SK-N-SH treated with all-trans-retinoic acid at 6 μM for 48 hours (cell line): Measurements from ENCODE around the gene KDM2B.

Source experiments
- ATAC-seq: fragments of 200-7000 bp; cut with Tn5 transposase; 3 replicates; pipeline ENCODE4 v1.9.1; 2020; ENCODE audit warnings: mild to moderate bottlenecking, moderate library complexity
- ARNTL ChIP-seq: fragments of 450-650 bp; formaldehyde crosslinking; IDR thresholded peaks from 2 replicates; pipeline ENCODE4 v1.5.0; 2020; ENCODE audit warnings: low read depth, mild to moderate bottlenecking, moderate library complexity, borderline replicate concordance
- BACH2 ChIP-seq: fragments of 250-450 bp; sonication (Bioruptor Pico); IDR thresholded peaks from 2 replicates; pipeline ENCODE4 v1.9.0; 2021; ENCODE audit warnings: mild to moderate bottlenecking, borderline replicate concordance
- CREB5 ChIP-seq: fragments of 250-450 bp; sonication (Bioruptor Pico); IDR thresholded peaks from 2 replicates; pipeline ENCODE4 v1.5.1; 2020; ENCODE audit warnings: low read depth, mild to moderate bottlenecking, moderate library complexity
- CSDC2 ChIP-seq: fragments of 250-450 bp; sonication (Bioruptor Pico); IDR thresholded peaks from 2 replicates; pipeline ENCODE4 v1.5.0; 2020; ENCODE audit warnings: mild to moderate bottlenecking, moderate library complexity
- CSRNP3 ChIP-seq: fragments of 250-450 bp; sonication (Bioruptor Pico); IDR thresholded peaks from 2 replicates; pipeline ENCODE4 v1.5.1; 2021; ENCODE audit warnings: mild to moderate bottlenecking, moderate library complexity
- GLIS3 ChIP-seq: fragments of 250-450 bp; sonication (Bioruptor Pico); IDR thresholded peaks from 2 replicates; pipeline ENCODE4 v1.5.0; 2020; ENCODE audit warnings: mild to moderate bottlenecking, moderate library complexity
- ISL1 ChIP-seq: fragments of 250-450 bp; sonication (Bioruptor Pico); IDR thresholded peaks from 2 replicates; pipeline ENCODE4 v2.1.2; 2022; ENCODE audit warnings: mild to moderate bottlenecking, moderate library complexity
- OSR1 ChIP-seq: fragments of 250-450 bp; sonication (Bioruptor Pico); IDR thresholded peaks from 2 replicates; pipeline ENCODE4 v1.8.0; 2022; ENCODE audit warnings: moderate library complexity, mild to moderate bottlenecking, inconsistent platforms
- PATZ1 ChIP-seq: fragments of 250-450 bp; sonication (Bioruptor Pico); IDR thresholded peaks from 2 replicates; pipeline ENCODE4 v1.8.0; 2020; ENCODE audit warnings: mild to moderate bottlenecking, moderate library complexity, borderline replicate concordance
- POU6F1 ChIP-seq: fragments of 250-450 bp; sonication (Bioruptor Pico); IDR thresholded peaks from 2 replicates; pipeline ENCODE4 v1.8.0; 2021; ENCODE audit warnings: low read depth, mild to moderate bottlenecking, moderate library complexity, borderline replicate concordance
- RARB ChIP-seq: fragments of 250-450 bp; sonication (Bioruptor Pico); IDR thresholded peaks from 2 replicates; pipeline ENCODE4 v1.8.0; 2021; ENCODE audit warnings: mild to moderate bottlenecking, moderate library complexity
- SNAI2 ChIP-seq: fragments of 250-450 bp; sonication (Bioruptor Pico); IDR thresholded peaks from 2 replicates; pipeline ENCODE4 v1.5.0; 2020; ENCODE audit warnings: mild to moderate bottlenecking, moderate library complexity
- TCF4 ChIP-seq: fragments of 250-450 bp; sonication (Bioruptor Pico); IDR thresholded peaks from 2 replicates; pipeline ENCODE4 v1.8.0; 2021; ENCODE audit warnings: mild to moderate bottlenecking, moderate library complexity, borderline replicate concordance
- TOX ChIP-seq: fragments of 250-450 bp; sonication (Bioruptor Pico); IDR thresholded peaks from 2 replicates; pipeline ENCODE4 v1.8.0; 2021; ENCODE audit warnings: mild to moderate bottlenecking, moderate library complexity, borderline replicate concordance
- TSHZ2 ChIP-seq: fragments of 250-450 bp; sonication (Bioruptor Pico); IDR thresholded peaks from 2 replicates; pipeline ENCODE4 v1.5.0; 2020; ENCODE audit warnings: mild to moderate bottlenecking, moderate library complexity
- ZC3H10 ChIP-seq: fragments of 250-450 bp; sonication (Bioruptor Pico); IDR thresholded peaks from 2 replicates; pipeline ENCODE4 v1.5.1; 2021; ENCODE audit warnings: mild to moderate bottlenecking, moderate library complexity
- ZFP30 ChIP-seq: fragments of 450-650 bp; formaldehyde crosslinking; IDR thresholded peaks from 2 replicates; pipeline ENCODE4 v1.5.0; 2022; ENCODE audit warnings: mild to moderate bottlenecking, moderate library complexity
- ZNF565 ChIP-seq: fragments of 450-650 bp; formaldehyde crosslinking; conservative IDR thresholded peaks from 2 replicates; pipeline ENCODE4 v1.5.0; 2020; ENCODE audit warnings: low read depth, mild to moderate bottlenecking, moderate library complexity
- ZNF70 ChIP-seq: fragments of 450-650 bp; formaldehyde crosslinking; IDR thresholded peaks from 2 replicates; pipeline ENCODE4 v1.5.0; 2020; ENCODE audit warnings: mild to moderate bottlenecking, moderate library complexity
- ZNF8 ChIP-seq: fragments of 450-650 bp; formaldehyde crosslinking; IDR thresholded peaks from 2 replicates; pipeline ENCODE4 v1.5.0; 2020; ENCODE audit warnings: mild to moderate bottlenecking, moderate library complexity

KDM2B gene

GRCh38 chr12:121530600-121531355 is 50.0 kb downstream of the KDM2B start:
- no peak for TF ChIP-seq ZNF565 (CRISPR knock-in tag)

GRCh38 chr12:121529184-121529583 is 51.6 kb downstream of the KDM2B start:
- no peak for TF ChIP-seq TCF4 (CRISPR knock-in tag)
- no peak for ATAC-seq

More at GRCh38 chr12:121530600-121531355, 50.0 kb downstream of the KDM2B start:
- ATAC-seq: peak; percentile 56

- TF ChIP-seq PATZ1 (CRISPR knock-in tag) (no peak), OSR1 (CRISPR knock-in tag) (no peak)
Measured at GRCh38 chr12:121525411-121525810, 55.4 kb downstream of the KDM2B start.

GRCh38 chr12:121524196-121524916 is 56.5 kb downstream of the KDM2B start:
- no peak for TF ChIP-seq PATZ1 (CRISPR knock-in tag)
- no peak for TF ChIP-seq ZFP30 (CRISPR knock-in tag)
- no peak for TF ChIP-seq ZNF70 (CRISPR knock-in tag)
- TF ChIP-seq, all 23 proteins: peak for 0
- ATAC-seq: no peak

More at GRCh38 chr12:121525411-121525810, 55.4 kb downstream of the KDM2B start:
- no peak for ATAC-seq

- TF ChIP-seq GLIS3 (CRISPR knock-in tag) (no peak), ZNF70 (CRISPR knock-in tag) (no peak), OSR1 (CRISPR knock-in tag) (no peak), RARB (no peak), TSHZ2 (CRISPR knock-in tag) (no peak), SNAI2 (no peak), CSRNP3 (CRISPR knock-in tag) (no peak), ZFP30 (CRISPR knock-in tag) (no peak)
- ATAC-seq: no peak
Measured at GRCh38 chr12:121523741-121524140, 57.1 kb downstream of the KDM2B start.

GRCh38 chr12:121522971-121523370 is 57.9 kb downstream of the KDM2B start:
- ATAC-seq: no peak
- TF ChIP-seq OSR1 (CRISPR knock-in tag) (no peak), TOX (CRISPR knock-in tag) (no peak), ZNF8 (CRISPR knock-in tag) (no peak), ISL1 (CRISPR knock-in tag) (no peak), SNAI2 (no peak), TCF4 (CRISPR knock-in tag) (no peak), POU6F1 (CRISPR knock-in tag) (no peak), RARB (no peak), ZNF565 (CRISPR knock-in tag) (no peak), BACH2 (no peak), ZC3H10 (CRISPR knock-in tag) (no peak), ARNTL (CRISPR knock-in tag) (no peak), CSDC2 (CRISPR knock-in tag) (no peak), CREB5 (CRISPR knock-in tag) (no peak)
